Measurements from ENCODE around the gene LAMA3.

The LAMA3 gene

GRCh38 chr18:23852236-23853045 is 163.2 kb downstream of the LAMA3 start:
- no peak for DNase-seq (ENCODE audit: low read depth in 3 of 3)

GRCh38 chr18:23853448-23854195 is 164.4 kb downstream of the LAMA3 start:
- no peak for DNase-seq (ENCODE audit: low read depth in 3 of 3)

DNA sequence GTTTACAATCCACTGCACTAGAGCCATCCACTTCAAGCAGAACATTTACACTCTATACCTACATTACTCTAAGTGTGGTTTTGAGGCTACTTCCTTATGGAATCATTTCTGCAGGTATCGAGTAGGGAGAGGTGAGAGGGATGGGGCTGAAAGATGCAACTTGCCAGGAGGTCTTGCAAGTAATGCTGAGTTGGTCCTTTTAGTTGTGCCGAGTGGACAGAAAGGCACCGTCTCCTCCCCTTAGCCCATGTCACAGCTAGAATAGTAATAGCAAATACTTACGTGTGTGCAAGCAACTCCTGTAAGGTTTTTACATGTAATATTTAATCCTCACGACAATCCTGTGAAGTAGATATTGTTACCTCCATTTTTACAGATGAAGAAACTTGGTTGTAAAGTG is 166.5 kb downstream of the LAMA3 start:
- DNase-seq (ENCODE audit: low read depth in 3 of 3) = no peak

- DNase-seq (ENCODE audit: low read depth in 3 of 3) = no peak
These were observed 167.4 kb downstream of the LAMA3 start for GRCh38 chr18:23856466-23857163.

DNA sequence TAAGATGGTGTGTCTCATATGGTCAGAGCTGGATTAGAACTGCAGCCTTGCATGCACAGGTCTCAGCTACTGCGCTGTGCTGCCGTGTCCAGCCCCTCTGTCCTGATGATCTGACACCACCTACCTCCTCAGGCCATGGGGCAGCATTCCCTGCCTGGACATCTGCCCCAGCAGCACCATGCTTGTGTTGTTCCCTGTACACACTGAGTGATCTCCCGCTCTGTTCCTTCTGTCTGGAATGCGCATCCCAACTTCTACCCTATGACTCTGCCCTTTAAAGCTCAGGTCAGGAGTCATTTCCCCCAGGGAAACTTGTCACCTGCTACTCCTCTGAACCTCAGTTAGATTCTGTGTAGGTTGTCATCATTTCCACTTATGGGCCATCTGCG is 167.9 kb downstream of the LAMA3 start:
- no peak for DNase-seq (ENCODE audit: low read depth in 3 of 3)

GRCh38 chr18:23857756-23858155 is 168.5 kb downstream of the LAMA3 start:
- DNase-seq (ENCODE audit: low read depth in 3 of 3) = no peak

- DNase-seq (ENCODE audit: low read depth in 3 of 3) = no peak
These were observed 170.4 kb downstream of the LAMA3 start for GRCh38 chr18:23859466-23860336.

- DNase-seq (ENCODE audit: low read depth in 3 of 3) = no peak
These were observed 172.1 kb downstream of the LAMA3 start for GRCh38 chr18:23861326-23861725.

DNA sequence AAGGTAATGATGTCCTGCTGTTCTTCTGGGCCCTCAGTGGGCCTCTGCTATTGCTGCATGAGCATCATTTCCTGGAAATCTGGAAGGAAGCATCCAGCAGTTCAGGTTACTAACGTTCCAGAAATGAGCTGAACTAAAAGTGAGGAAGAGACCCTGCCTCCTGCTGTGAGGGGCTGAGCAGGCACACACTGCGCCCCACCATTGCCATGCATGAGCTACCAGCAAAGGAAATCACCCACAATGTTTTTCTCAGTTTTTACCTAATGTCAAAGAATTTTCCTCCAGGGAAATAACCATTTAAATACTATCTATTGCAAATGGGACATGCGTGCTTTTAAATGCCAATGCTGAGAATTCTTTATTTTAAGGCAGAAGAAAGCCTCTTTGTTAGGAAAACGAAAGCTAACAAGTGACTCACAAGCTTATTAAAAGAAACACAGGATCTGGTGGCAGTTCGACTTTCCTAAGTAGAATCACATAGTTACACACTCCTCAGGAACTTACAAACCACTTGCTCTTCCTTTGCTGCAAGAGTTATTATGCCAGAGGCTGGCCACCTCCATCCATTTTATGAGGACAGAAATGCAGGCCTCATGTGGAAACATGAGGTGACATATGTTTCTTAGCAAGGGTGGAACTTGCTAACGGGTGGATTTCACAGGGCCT is 172.7 kb downstream of the LAMA3 start:
- no peak for DNase-seq (ENCODE audit: low read depth in 3 of 3)

DNA sequence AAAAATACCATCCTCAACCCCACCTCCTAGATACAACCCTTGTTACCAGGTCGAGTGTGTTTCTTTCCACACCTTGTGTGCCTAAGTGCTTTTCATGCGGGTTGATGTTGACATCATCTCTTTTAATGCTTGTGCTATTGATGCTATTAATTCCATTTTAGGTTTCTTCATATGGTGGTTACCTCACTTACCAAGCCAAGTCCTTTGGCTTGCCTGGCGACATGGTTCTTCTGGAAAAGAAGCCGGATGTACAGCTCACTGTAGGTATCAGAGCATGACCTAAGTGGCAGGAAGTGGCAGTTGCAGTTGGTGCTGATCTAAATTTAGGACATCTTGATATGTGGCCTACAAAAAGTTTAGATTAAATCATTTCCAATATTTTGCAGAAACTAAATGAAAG is 175.4 kb downstream of the LAMA3 start:
- peak in 1 of 3 experiments; percentile 8 for DNase-seq (ENCODE audit: low read depth in 3 of 3)

DNA sequence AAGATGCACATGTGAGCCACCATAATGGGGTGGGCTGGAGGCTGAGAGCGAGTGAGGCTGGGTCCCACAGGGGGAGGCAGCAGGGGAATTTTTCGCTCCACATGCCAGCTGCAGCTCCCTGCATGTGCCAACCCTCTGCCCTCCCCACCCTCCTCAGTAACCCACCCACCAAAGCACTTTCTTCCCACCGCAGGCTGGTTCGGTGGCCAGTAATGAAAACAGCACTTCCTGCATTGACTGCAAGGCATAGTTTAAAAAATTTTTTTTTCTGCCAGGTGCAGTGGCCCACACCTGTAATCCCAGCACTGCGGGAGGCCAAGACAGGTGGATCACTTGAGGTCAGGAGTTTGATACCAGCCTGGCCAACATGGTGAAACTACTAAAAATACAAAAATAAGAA is 177.8 kb downstream of the LAMA3 start:
- DNase-seq (ENCODE audit: low read depth in 3 of 3) = no peak

- no peak for DNase-seq (ENCODE audit: low read depth in 3 of 3)
These were observed 179.0 kb downstream of the LAMA3 start for GRCh38 chr18:23868136-23868785.

GRCh38 chr18:23870676-23871380 is 181.6 kb downstream of the LAMA3 start:
- no peak for DNase-seq (ENCODE audit: low read depth in 3 of 3)

DNA sequence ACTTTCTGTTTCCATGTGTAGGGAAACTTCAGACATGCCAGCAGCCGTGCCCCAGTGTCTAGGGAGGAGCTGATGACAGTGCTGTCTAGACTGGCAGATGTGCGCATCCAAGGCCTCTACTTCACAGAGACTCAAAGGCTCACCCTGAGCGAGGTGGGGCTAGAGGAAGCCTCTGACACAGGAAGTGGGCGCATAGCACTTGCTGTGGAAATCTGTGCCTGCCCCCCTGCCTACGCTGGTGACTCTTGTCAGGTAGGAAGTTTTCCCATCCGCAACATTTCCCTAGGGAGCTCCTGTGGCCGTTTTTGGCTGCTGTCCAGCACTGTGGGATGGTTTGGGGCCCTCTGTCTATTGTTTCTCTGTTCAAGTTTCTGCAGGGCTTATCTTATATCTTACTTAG is 182.2 kb downstream of the LAMA3 start:
- peak; percentile 19 to 31 (median 24) for DNase-seq (ENCODE audit: low read depth in 3 of 3)

- DNase-seq (ENCODE audit: low read depth in 3 of 3) = peak in 1 of 3 experiments; percentile 10
These were observed 183.7 kb downstream of the LAMA3 start for GRCh38 chr18:23872701-23873550.

DNA sequence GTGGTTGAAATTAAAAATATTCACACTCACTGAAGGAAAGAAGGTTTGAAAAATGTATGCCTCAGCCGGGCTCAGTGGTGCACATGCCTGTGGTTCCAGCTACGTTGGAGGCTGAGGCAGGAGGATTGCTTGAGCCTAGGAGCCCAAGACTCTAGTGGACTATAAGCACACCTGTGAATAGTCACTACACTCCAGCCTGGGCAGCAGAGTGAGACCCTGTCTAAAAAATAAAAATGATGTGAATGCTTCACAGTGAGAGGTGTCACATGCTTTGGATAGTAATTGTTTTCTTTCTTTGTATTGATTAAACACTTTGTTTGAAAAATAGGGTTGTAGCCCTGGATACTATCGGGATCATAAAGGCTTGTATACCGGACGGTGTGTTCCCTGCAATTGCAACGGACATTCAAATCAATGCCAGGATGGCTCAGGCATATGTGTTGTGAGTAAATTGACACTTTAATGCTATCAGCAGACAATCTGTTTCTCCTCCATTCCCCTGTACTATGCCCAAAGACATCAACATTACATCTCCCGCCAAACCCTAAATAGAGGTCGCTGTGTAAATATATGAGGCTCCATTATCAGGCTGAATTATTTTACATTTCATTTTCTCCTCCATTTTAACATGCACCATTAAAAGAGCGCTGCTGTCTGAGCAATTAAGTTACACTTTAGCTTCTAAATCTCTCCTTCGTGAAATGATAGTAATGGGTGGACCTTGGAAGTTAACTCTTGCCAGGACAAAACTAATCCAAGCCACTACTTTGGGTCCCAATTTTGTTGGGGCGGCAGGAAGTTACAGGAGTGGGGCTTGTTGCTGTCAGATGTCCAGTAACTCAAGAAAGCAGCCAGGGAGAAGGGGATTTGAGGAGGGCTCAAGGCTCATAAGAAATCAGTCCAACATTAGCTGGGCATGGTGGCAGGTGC is 187.0 kb downstream of the LAMA3 start:
- no peak for DNase-seq (ENCODE audit: low read depth in 3 of 3)

DNA sequence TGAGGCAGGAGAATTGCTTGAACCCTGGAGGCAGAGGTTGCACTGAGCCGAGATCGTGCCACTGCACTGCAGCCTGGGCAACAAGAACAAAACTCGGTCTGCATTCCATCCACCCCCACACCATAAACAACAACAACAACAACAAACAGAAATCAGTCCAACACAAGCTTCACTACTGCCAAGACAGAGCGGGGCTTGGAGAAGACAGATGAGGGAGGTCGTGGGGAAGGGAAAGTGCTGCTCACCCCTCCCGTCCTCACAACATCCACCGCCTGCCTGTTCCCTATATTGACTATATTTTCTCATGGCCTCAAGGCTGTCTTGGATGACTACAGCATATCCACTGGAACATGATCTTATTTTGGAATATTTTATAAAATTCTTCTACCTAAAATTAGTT is 187.7 kb downstream of the LAMA3 start:
- no peak for DNase-seq (ENCODE audit: low read depth in 3 of 3)

DNA sequence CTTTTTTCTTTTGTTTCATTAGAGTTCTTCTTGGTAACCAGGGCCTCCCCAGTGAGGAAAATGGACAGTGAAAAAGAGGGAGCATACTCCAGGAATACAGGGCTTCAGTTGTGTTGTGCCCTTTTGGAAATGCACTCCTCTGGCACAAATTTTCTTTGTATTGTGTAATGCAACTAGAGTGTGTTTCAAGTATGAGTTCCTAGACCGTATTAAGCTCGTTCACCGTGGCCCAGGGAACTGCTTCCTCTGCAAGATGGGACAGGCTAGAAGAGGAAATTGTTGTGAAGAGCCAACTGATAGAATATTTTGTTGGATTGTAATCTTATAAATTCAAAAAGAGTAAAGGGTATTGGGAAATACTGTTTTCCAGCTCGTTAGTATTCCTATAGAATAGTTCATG is 188.1 kb downstream of the LAMA3 start:
- no peak for DNase-seq (ENCODE audit: low read depth in 3 of 3)

Data from stimulated activated CD4-positive, alpha-beta T cell treated with anti-CD3 and anti-CD28 coated beads, TNF-alpha, amount 100 ng/mL, for 24 hours (primary cell).